Peyer's patch (tissue), 4 donors: ENCODE data around the gene HOTAIR.

ENCODE experiments used
- CTCF ChIP-seq, 6 experiments: fragments of 450-650 bp in 4 of 6; fragments of 200-600 bp in 2 of 6; sonication (generic) in 1 of 6; IDR thresholded peaks; one replicate each; pipeline ENCODE4 v1.5.1; 2017 to 2019; ENCODE audit warnings: antibody characterized with exemption in 6 of 6, mild to moderate bottlenecking in 3 of 6, moderate library complexity in 1 of 6
- POLR2A ChIP-seq, 2 donors: fragments of 450-650 bp; IDR thresholded peaks; one replicate each; pipeline ENCODE4 v1.5.1; 2017; ENCODE audit warnings: antibody characterized with exemption in 2 of 2, mild to moderate bottlenecking in 2 of 2, moderate library complexity in 2 of 2

- TF ChIP-seq POLR2A (IDR thresholded peaks at IDR 0.05) (no peak), CTCF (IDR thresholded peaks at IDR 0.05) (no peak)
These were observed 28.9 kb upstream of the HOTAIR start for GRCh38 chr12:54003625-54004024.
